Stimulated activated CD4-positive, alpha-beta T cell treated with anti-CD3 and anti-CD28 coated beads, Interleukin-4, amount 100 ng/mL, for 1 hour (primary cell): ENCODE measurements around the gene DGKI.

Source experiments
- DNase-seq: peaks from one replicate; pipeline ENCODE4 v3.0.0-alpha.2; 2020

The DGKI gene

DNA sequence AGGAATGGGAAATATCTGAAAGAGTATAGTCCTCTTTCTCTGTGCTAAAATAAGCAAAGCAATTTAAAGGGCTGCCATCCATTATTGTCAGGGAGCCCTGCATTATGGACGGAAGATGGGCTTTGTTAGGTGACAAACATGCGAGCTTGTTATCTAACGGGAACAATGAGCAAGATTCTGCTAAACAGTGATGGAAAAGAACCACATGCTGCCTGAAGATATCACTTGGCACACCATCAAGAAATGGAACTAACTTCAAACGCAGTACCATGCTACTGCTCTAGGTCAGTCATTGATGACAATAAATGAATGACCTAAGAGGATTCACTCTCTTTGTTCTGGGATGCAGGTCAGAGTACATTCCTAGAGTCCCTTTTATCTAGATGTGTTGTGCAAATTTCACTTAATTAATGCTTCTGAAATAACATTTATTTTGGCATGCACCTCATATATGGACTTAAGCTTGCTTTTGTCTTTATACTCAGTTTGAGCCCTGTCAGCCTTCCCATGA lies 327.5 kb downstream of the DGKI start:
- DNase-seq = no peak

DNA sequence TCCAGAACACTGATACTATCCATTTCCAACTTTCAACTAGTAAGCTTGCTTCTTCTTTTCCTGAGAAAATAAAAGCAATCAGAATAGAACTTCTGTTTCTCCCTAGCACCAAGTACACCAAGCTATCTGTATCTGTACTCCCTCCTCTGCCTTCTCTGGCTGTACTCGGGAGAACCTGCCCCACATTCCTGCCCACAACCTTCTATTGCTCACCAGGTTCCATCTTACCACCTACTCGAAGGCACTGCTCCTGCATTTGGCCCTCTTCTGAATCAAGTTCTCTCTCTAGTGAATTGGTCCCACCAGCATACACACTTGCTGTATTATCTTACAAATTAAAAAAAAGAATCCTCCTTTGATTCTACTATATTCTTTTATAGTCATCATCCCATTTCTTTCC lies 333.7 kb downstream of the DGKI start:
- no peak for DNase-seq

- no peak for DNase-seq
These were observed 339.7 kb downstream of the DGKI start for GRCh38 chr7:137507096-137507495.

GRCh38 chr7:137506031-137506430 lies 340.7 kb downstream of the DGKI start:
- no peak for DNase-seq

DNA sequence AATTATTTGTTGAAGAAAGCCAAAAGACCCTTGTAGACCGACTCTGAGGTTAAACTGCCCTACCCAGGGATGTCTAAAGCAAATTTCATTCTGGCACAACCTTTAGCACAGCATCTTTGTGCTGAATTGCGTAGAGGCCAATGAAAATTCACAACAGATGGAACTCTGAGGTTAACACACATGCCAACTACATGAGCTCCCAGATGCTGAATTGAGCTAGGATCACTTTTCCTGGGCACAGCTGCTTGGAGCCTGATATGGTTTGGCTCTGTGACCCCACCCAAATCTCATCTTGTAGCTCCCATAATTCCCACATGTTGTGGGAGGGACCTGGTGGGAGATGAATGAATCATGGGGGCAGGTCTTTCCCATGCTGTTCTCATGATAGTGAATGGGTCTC lies 345.2 kb downstream of the DGKI start:
- no peak for DNase-seq

DNA sequence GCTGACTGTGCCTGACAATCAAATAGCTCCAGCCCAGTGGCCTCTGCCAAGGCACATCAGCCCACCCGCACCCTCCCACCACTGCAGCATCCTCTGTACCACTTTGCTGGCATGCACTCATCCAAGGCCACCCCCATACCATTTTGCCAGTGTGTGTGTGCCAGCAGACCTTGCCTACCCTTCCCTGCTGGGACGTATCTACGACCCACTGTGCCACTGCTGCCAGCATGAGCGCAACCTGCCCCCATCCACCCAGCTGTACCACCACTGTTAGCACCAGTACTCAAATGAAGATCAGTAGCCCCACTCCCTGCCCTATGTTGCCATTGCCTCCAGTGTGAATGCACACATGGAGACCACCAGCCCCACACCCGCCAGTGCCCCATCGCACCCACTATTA lies 353.9 kb downstream of the DGKI start:
- no peak for DNase-seq

GRCh38 chr7:137489880-137490279 lies 356.9 kb downstream of the DGKI start:
- DNase-seq = no peak

GRCh38 chr7:137488038-137488437 lies 358.7 kb downstream of the DGKI start:
- DNase-seq = no peak

- no peak for DNase-seq
These were observed 361.0 kb downstream of the DGKI start for GRCh38 chr7:137485818-137486217.

GRCh38 chr7:137484326-137484725 lies 362.4 kb downstream of the DGKI start:
- DNase-seq = no peak

GRCh38 chr7:137482466-137482865 lies 364.3 kb downstream of the DGKI start:
- DNase-seq = no peak

DNA sequence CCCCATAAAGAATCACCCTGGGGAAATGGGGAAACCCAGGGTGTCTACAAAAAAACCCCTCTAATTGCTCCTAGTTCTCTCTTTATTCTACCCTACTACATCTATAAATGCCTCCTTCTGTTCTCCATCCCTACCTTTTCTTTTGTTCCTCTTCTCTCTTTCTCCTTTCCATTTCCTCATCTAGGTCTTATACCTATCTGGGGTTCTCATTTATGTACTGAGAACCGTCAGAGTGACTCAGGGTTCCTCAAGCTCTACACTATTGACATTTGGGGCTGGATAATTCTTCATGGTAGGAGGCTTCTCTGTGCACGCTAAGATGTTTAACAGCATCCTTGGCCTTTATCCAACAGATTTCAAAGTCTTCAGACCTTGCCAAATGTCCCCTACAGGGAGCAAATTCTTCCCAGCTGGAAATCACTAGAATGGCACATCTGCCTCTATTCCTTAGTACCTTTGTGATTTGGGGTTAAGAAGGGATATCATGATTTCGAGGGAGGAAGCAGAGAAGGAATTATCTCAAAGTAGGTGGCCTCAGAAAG lies 365.9 kb downstream of the DGKI start:
- DNase-seq = no peak

DNA sequence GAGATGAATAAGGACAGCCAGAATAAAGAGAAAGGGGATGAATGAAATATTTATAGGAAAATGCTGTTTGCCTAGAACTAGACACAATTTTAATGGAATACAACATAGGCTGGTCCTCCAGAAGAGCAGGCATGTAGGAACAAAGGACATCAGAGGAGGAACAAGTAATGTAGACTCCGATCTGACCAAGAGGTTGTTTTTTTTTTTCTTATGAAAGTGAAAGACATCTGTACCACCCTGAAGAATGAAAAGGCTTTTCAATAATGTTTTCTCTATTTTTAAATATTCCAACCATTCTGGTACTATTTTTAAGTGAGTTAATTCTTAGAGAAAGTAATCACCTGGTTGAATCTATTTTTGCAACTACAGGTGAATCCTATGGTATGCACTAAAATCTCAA lies 366.4 kb downstream of the DGKI start:
- DNase-seq = no peak

GRCh38 chr7:137476937-137477336 lies 369.8 kb downstream of the DGKI start:
- no peak for DNase-seq

DNA sequence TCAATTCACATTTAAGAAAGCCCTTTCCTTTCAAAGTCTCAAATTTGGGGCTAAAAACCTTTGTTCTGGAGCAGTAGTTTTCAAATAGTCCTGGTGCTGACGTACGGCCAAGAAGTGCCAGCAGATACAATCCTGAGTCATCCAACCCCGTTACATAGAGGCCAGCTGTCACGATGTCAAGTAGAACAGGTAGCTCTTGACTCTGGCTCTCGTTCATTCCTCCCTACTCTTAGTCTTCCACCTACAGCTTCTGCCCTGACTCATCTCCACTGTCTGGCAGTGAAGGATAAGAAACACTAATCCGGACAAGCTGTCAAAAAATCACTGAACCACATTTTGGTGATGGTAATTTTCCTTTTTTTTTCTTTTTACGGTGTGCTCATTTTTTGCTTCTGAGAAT lies 370.8 kb downstream of the DGKI start:
- DNase-seq = no peak

GRCh38 chr7:137474540-137475026 lies 372.2 kb downstream of the DGKI start:
- DNase-seq = no peak

GRCh38 chr7:137471128-137471527 lies 375.6 kb downstream of the DGKI start:
- DNase-seq = no peak

- DNase-seq = no peak
These were observed 376.9 kb downstream of the DGKI start for GRCh38 chr7:137469858-137470257.

DNA sequence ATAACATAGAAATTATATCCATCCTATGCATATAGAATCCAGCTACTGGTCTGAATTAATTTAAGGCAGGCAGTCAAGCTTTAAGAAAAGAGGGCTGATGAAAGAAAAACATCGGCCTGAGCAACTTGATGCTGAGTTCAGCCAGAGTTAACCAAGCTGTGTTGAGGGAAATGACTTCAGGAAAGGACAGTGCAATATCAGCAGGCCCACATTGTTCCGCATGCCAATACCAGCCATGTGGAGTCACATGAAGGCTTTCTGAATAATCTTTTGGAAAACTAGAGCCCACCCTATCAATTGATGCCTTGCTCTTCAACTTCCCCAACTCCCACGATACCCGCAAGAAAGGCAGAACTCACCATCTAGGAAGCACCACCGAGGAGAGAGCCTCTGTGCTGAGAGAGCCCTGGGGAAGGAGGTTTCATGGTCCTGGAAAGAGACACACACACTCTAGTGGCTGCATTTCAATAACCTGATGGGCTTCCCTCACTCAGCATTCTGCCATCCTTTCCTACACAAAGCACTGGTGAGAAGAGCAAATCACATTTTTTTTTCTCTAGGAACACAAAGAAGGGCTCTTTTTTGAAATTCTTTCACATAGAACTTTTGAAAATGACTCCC lies 377.5 kb downstream of the DGKI start:
- no peak for DNase-seq

- DNase-seq = no peak
These were observed 383.9 kb downstream of the DGKI start for GRCh38 chr7:137462847-137463246.

GRCh38 chr7:137462074-137462715 lies 384.6 kb downstream of the DGKI start:
- no peak for DNase-seq

- DNase-seq = no peak
These were observed 388.4 kb downstream of the DGKI start for GRCh38 chr7:137458399-137458798.

DNA sequence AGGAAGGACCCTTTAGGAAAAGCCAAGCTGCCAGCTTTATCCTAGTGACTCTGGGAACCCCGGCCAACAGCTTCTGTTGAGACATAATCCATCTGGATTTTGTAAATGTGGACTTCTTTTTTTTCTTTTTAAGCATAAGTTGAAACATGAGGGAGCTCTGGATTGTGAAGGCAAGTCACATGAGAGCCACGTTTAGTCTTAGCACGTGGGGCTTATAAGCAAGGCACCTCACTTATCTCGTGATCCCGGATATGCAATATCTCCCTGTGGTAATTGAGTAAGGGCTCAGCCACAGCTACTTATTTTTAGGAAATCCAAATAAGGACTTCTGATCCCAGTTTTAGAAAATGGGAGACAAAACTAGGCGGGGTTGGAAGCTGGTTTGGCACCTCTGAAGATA lies 392.0 kb downstream of the DGKI start:
- DNase-seq = no peak

DNA sequence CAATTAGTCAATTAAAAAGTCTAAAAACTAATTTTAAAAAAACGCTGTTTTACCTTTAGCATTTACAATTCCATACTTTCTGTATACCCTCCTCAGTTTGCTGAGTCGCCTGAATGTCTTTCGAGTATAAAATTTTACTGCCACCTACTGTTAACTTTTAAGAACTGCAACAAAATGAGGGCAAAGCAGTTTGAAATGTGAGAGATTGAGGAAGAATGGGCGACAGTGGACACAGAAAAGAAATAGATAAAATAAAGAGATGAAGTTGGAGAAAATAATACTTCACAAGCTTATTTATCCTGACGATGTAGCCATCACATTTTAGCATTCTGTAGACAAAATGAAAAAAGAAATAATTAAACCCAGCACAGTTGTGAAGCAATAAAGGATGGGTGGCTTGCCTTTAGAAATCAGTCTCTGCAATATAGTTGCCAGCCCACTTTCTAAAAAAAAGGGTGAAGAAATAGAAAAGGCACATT lies 392.5 kb downstream of the DGKI start:
- DNase-seq = no peak
